Testis (tissue), 2 donors: Measurements from ENCODE around the gene WASHC3.

ENCODE experiments used
- CTCF ChIP-seq, 3 experiments: fragments of 450-650 bp in 2 of 3; fragments of 200-600 bp in 1 of 3; sonication (generic) in 1 of 3; IDR thresholded peaks; one replicate each; pipeline ENCODE4 v1.5.1; 2016 to 2019; ENCODE audit warnings: antibody characterized with exemption in 3 of 3, mild to moderate bottlenecking in 2 of 3, moderate library complexity in 1 of 3
- POLR2A ChIP-seq: fragments of 450-650 bp; IDR thresholded peaks from one replicate; pipeline ENCODE4 v1.6.1; 2017; ENCODE audit warnings: antibody characterized with exemption, mild to moderate bottlenecking, moderate library complexity

GRCh38 chr12:102026728-102027127, 35.1 kb downstream of the WASHC3 start:
- TF ChIP-seq CTCF (IDR thresholded peaks at IDR 0.05) (no peak), POLR2A (no peak)
